Spleen (tissue), 7 donors: ENCODE results near the gene ARHGEF25.

Source experiments
- CTCF ChIP-seq, 11 experiments: fragments of 200-600 bp in 7 of 11; fragments of 450-650 bp in 4 of 11; sonication (generic) in 4 of 11; IDR thresholded peaks in 8 of 11; conservative IDR thresholded peaks in 3 of 11; 1 replicate in 7 of 11; 2 replicates in 4 of 11; pipeline versions ENCODE4 v1.4.0 to v1.8.0; 2016 to 2021; ENCODE audit warnings: antibody characterized with exemption in 11 of 11, inconsistent platforms in 4 of 11, mild to moderate bottlenecking in 1 of 11
- POLR2A ChIP-seq, 3 donors: fragments of 450-650 bp; IDR thresholded peaks; one replicate each; pipeline ENCODE4 v1.5.1; 2017; ENCODE audit warnings: antibody characterized with exemption in 3 of 3, mild to moderate bottlenecking in 1 of 3
- donor health status: DM: no; HTN: no; CAD: no; lungs with moderate emphysema.
- donor health status: DM: no; HTN: no; CAD: no.
- donor health status: DM: no; HTN: no; CAD: no.

DNA sequence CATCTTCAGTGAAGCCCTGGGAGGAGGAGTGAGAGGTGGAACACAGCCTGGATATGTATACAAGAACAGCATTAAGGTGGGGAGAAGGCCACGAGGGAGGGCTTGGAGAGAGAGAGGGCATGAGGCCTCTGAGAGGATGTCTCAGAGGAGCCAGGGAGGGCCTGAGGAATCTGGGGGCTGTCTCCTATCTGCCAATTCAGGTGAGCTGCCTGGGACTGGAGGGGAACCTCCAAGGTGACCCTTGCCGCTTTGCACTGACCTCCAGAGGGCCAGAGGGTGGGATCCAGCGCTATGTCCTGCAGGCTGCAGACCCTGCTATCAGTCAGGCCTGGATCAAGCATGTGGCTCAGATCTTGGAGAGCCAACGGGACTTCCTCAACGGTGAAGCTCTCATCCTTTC, 4.4 kb downstream of the ARHGEF25 start:
- TF ChIP-seq CTCF (IDR thresholded peaks at IDR 0.05 in 8 of 11, conservative IDR thresholded peaks at IDR 0.05 in 3 of 11) (no peak), POLR2A (IDR thresholded peaks at IDR 0.05) (no peak)
